Left lung (tissue), 10 donors: ENCODE measurements around the gene IGSF21. TPM values are rescaled to one million over a fixed set of nuclear protein-coding genes. Genes with fewer than 3 reads are reported as not detected.
A peak's percentile ranks its signal among the peaks of the same experiment; 100 is the strongest.

Source experiments
- ATAC-seq: fragments of 200-7000 bp; cut with Tn5 transposase; one replicate; pipeline ENCODE4 v1.9.1; 2020; ENCODE audit warnings: moderate library complexity
- DNase-seq, 4 donors: peaks; one replicate each; pipeline ENCODE4 v3.0.0-alpha.2; 2013 to 2020
- H3K27ac ChIP-seq, 2 donors: fragments of 200-600 bp; sonication (generic) in 1 of 2; one replicate each; pipeline versions ENCODE4 v1.5.0 to v1.8.0; 2020 to 2021
- H3K27me3 ChIP-seq, 2 donors: fragments of 200-600 bp; sonication (generic) in 1 of 2; one replicate each; pipeline versions ENCODE4 v1.5.0 to v1.8.0; 2020 to 2021
- H3K36me3 ChIP-seq, 2 donors: fragments of 200-600 bp; sonication (generic) in 1 of 2; one replicate each; pipeline versions ENCODE4 v1.5.0 to v1.8.0; 2020 to 2021
- H3K4me1 ChIP-seq, 2 donors: fragments of 200-600 bp; one replicate each; pipeline ENCODE4 v1.8.0; 2021
- H3K4me3 ChIP-seq, 2 donors: fragments of 200-600 bp; sonication (generic) in 1 of 2; one replicate each; pipeline versions ENCODE4 v1.5.0 to v1.8.0; 2020 to 2021; ENCODE audit warnings: mild to moderate bottlenecking in 1 of 2
- H3K9me3 ChIP-seq, 2 donors: fragments of 200-600 bp; sonication (generic) in 1 of 2; one replicate each; pipeline versions ENCODE4 v1.5.0 to v1.8.0; 2020 to 2021
- intact Hi-C, 2 donors: fragments of 100-400 bp; cut with DNase I; formaldehyde crosslinking; loops; one replicate each; pipeline versions ENCODE4 v1.11.2 to v1.14.2; 2022
- polyA plus RNA-seq, 6 donors: library from polyadenylated mRNA; unstranded; fragments of 120-200 nt; gene quantifications; one replicate each; pipeline ENCODE4 v1.2.1, GENCODE V29; 2013; ENCODE audit not compliant: insufficient read length in 6 of 6
- total RNA-seq, 2 donors: library from RNA; stranded (reverse); fragmentation: NEBNext Ultra II Directional; extraction: Animal tissue kit (Norgen Biotek cat#: 25700); gene quantifications; one replicate each; pipeline ENCODE4 v1.2.1, GENCODE V29; 2021
- TF ChIP-seq, protein P1 (sequence below), 2 donors: fragments of 200-600 bp; sonication (generic) in 1 of 2; IDR thresholded peaks; one replicate each; pipeline versions ENCODE4 v1.5.0 to v1.8.0; 2021; ENCODE audit warnings: antibody characterized with exemption in 2 of 2
- donor health status: DM: no; HTN: yes; CAD: no.
- donor health status: DM: no; HTN: no; CAD: no.

The IGSF21 gene
- total and polyA plus RNA-seq, 8 donors, result 0.14 to 1.2 (median 0.25) TPM; not detected in 2

DNA sequence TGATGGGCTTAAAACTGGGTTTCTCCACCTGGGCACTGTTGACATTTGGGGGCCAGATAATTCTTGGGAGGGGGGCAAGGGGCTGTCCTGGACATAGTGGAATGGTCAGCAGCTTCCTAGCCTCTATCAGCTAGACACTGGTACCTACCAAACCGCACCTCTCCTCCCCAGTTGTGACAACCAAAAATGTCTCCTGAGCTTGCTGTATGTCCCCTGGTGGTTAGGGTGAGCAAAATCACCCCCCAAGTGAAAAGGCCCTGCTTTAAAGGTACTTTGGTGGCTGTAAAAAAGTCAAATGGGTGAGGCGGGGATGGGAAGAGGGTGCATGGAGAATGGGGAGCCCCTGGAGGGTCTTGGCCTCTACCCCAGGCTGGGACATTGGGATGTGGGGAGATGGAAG, 182.0 kb downstream of the IGSF21 start:
- Histone ChIP-seq H3K27me3 (peaks cover 0 to 72% of the 10 kb centered on the region in 2 donors), H3K4me1 (no peaks in the 10 kb centered on the region), H3K36me3 (no peaks in the 10 kb centered on the region), H3K27ac (no peak overlapping the region), H3K4me3 (no peak overlapping the region), H3K9me3 (no peaks in the 10 kb centered on the region)
- ATAC-seq (no peak), DNase-seq (no peak)
- TF ChIP-seq, protein P1, sequence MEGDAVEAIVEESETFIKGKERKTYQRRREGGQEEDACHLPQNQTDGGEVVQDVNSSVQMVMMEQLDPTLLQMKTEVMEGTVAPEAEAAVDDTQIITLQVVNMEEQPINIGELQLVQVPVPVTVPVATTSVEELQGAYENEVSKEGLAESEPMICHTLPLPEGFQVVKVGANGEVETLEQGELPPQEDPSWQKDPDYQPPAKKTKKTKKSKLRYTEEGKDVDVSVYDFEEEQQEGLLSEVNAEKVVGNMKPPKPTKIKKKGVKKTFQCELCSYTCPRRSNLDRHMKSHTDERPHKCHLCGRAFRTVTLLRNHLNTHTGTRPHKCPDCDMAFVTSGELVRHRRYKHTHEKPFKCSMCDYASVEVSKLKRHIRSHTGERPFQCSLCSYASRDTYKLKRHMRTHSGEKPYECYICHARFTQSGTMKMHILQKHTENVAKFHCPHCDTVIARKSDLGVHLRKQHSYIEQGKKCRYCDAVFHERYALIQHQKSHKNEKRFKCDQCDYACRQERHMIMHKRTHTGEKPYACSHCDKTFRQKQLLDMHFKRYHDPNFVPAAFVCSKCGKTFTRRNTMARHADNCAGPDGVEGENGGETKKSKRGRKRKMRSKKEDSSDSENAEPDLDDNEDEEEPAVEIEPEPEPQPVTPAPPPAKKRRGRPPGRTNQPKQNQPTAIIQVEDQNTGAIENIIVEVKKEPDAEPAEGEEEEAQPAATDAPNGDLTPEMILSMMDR (IDR thresholded peaks at IDR 0.05), result no peak
- intact Hi-C loops, result no loop called here

DNA sequence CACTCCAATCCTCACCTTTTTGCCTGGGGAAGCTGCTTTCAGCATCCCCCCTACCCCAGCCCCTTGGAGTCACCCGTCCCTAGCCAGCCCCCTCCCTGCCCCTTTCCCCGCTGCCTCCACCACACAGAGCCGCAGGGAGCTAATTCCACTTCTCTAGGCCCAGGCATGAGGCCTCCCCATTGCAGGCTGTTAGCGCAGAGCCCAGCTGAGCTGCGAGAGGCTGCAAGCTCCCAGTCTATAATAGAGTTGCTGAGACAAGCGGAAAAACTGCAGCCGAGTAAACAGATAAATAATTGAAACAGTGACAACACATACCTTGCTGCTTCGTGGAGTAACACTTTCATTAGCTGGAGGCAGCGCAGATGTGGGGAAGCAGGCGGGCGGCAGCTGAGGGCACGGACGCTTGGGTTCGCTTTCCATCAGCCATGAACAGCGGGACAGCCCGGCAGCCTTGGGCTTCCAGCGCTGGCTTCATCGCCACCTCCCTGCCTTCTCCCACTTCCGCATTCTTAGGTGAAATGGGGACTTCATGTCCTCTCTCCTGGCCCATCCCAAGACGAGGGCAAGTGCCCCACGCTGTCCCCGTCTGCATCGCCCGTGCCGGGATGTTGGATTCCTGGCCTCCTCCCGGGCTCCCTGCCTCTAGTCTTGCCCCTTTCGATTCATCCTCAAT, 183.3 kb downstream of the IGSF21 start:
- Histone ChIP-seq H3K27me3 (peaks cover 0 to 72% of the 10 kb centered on the region in 2 donors), H3K4me3 (no peak overlapping the region), H3K4me1 (no peaks in the 10 kb centered on the region), H3K27ac (no peak overlapping the region), H3K36me3 (no peaks in the 10 kb centered on the region), H3K9me3 (no peaks in the 10 kb centered on the region)
- ATAC-seq, result no peak
- no peak for DNase-seq
- intact Hi-C loops, result no loop called here
- TF ChIP-seq, protein P1 (IDR thresholded peaks at IDR 0.05), result no peak

DNA sequence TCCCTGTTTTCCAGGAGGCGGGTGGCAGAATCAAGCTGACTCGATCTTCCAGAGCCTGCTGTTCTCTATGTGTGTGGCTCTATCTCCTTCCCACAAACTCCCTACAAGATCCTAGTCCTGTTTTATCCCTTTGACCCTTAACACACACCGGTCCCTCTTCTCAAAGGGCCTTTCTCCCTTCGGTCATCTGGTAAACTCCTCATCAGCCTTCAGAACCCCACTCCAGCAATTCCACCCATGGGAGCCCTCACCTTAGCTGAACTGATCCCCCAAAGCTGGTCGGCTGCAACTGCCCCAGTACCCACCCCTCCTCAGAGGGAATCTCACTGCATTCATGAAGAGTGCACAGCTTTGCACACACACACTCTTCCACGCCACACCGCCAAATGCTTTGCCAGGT, 184.9 kb downstream of the IGSF21 start:
- intact Hi-C loops, result no loop called here
- ATAC-seq (no peak), DNase-seq (no peak)
- H3K4me3 ChIP-seq, result no peak overlapping the region
- H3K36me3 ChIP-seq, result no peaks in the 10 kb centered on the region
- TF ChIP-seq, protein P1 (IDR thresholded peaks at IDR 0.05), result no peak
- H3K27me3 ChIP-seq, result peaks cover 0 to 76% of the 10 kb centered on the region in 2 donors
- no peaks in the 10 kb centered on the region for H3K9me3 ChIP-seq
- H3K27ac ChIP-seq, result no peak overlapping the region
- H3K4me1 ChIP-seq, result no peaks in the 10 kb centered on the region

DNA sequence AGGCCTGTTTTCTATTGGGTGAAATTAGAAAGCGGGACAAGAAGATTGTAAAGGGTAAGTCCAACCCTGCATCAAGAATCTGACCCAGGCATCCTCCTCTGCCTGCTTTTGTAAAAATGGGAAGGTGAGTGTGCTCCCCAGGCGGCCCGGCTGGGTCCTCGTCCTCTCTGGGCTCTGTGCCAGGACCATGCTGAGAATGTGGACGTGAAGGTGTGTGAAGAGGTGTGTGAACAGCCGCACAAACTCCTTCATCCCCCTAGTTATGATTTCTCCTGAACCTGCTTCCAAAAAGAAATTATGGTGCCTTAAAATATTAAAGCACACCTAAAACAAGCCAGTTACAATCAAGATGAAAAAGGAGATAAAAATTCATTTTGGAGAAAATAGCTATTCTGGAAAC, 185.7 kb downstream of the IGSF21 start:
- Histone ChIP-seq H3K4me1 (no peaks in the 10 kb centered on the region), H3K4me3 (no peak overlapping the region), H3K9me3 (no peaks in the 10 kb centered on the region), H3K27ac (no peak overlapping the region), H3K27me3 (peaks cover 0 to 81% of the 10 kb centered on the region in 2 donors), H3K36me3 (no peaks in the 10 kb centered on the region)
- TF ChIP-seq, protein P1 (IDR thresholded peaks at IDR 0.05), result no peak
- intact Hi-C loops, result no loop called here
- DNase-seq (peak in 1 of 4 donors; percentile 16), ATAC-seq (no peak)

DNA sequence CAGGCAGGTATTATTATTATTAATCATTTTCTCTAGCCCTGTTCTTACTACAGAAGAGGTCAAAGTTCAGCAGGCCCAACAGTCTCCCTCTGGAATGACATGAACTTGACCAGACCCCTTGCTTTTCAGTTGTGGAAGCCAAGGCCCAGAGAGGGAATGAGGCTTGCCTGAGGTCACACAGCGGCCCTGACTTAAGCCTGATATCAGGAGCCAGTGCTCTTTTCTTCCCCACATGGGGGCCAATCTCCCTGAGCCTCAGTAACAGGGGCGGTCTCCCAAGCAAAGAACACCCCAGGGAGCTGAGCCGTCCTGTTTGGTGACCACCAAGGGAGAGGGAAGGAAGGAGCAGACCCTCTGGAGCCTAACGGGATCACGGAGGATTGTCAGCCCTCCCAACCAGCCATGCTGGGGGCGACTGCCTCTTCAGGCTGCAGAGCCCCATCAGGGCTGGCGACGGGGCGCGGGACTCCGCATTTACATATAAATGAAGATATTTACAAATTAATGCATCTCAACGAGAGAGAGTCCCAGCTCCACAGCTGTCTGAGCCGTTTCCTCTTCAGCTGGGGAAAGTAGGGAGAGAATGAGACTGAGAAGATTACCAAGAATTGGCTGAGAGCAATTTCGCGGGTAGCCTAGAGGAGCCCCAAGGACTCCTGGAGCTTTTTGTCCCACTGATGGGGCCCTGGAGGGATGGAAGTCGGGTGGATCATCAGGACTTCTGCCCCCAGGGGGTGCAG, 187.0 kb downstream of the IGSF21 start:
- peaks cover 0 to 81% of the 10 kb centered on the region in 2 donors for H3K27me3 ChIP-seq
- no peak for DNase-seq
- H3K4me3 ChIP-seq, result no peak overlapping the region
- TF ChIP-seq, protein P1 (IDR thresholded peaks at IDR 0.05), result no peak
- no peaks in the 10 kb centered on the region for H3K36me3 ChIP-seq
- no peak for ATAC-seq
- no peak overlapping the region for H3K27ac ChIP-seq
- no peaks in the 10 kb centered on the region for H3K9me3 ChIP-seq
- no peaks in the 10 kb centered on the region for H3K4me1 ChIP-seq
- intact Hi-C loops, result no loop called here
